Endothelial cell of umbilical vein (primary cell): ENCODE measurements around the gene NFATC2. TPM values are rescaled to one million over a fixed set of nuclear protein-coding genes. Genes with fewer than 3 reads are reported as not detected.
"Not testable (repeated sequence)": the region's sequence is repeated elsewhere in the genome, so short reads cannot be mapped to it uniquely, and the experiment has no call there.

Experiments used
- BruUV-seq: library from RNA; stranded (reverse); fragments of 400-500 nt; replicated peaks from 2 replicates; lab custom pipeline; 2021; lab: Mats Ljungman, UMichigan
- CTCF ChIA-PET: fragments of 300-600, 350-600 bp; sonication (Branson Sonifier 250); formaldehyde crosslinking; loops from one replicate; lab custom pipeline; 2021; ENCODE audit warnings: antibody characterized with exemption, inconsistent platforms; lab: Charles Lee
- POLR2A ChIA-PET: fragments of 300-600, 350-600 bp; sonication (Branson Sonifier 250); formaldehyde crosslinking; loops from one replicate; lab custom pipeline; 2021; ENCODE audit warnings: antibody characterized with exemption, inconsistent platforms; lab: Charles Lee
- DNase-seq: peaks from one replicate; pipeline ENCODE4 v3.0.0-alpha.2; 2011; ENCODE audit warnings: low read depth, low spot score
- FAIRE-seq: peaks from 2 replicates; lab custom pipeline; 2011; peaks lifted over from hg19 to GRCh38; lab: Jason Lieb, UNC
- H2AFZ ChIP-seq: 2 replicates; pipeline ENCODE4 v1.6.0; 2012; ENCODE audit warnings: low read depth, low read length, control low read depth, inconsistent platforms
- H3K27ac ChIP-seq: 2 replicates; pipeline ENCODE4 v1.5.1; 2011; ENCODE audit warnings: low read depth, mild to moderate bottlenecking, control low read depth, low read length, moderate library complexity; ENCODE audit not compliant: insufficient read depth
- H3K27me3 ChIP-seq, 2 experiments: 2 replicates each; pipeline versions ENCODE4 v1.6.0 to v1.6.1; 2011; ENCODE audit warnings: low read length in 2 of 2, mixed read lengths in 1 of 2; ENCODE audit not compliant: control insufficient read depth in 2 of 2, insufficient read depth in 2 of 2
- H3K36me3 ChIP-seq, 2 experiments: 2 replicates in 1 of 2; 3 replicates in 1 of 2; pipeline ENCODE4 v1.5.1; 2011; ENCODE audit warnings: low read length in 2 of 2, mild to moderate bottlenecking in 1 of 2, moderate library complexity in 1 of 2; ENCODE audit not compliant: control insufficient read depth in 2 of 2, insufficient read depth in 2 of 2; ENCODE audit errors: extremely low read depth in 1 of 2
- H3K4me1 ChIP-seq: 3 replicates; pipeline ENCODE4 v1.5.1; 2011; ENCODE audit warnings: mild to moderate bottlenecking, low read length; ENCODE audit not compliant: control insufficient read depth, insufficient read depth; ENCODE audit errors: extremely low read depth
- H3K4me2 ChIP-seq: 2 replicates; pipeline ENCODE4 v1.6.1; 2011; ENCODE audit warnings: low read length, control low read depth, mixed read lengths; ENCODE audit not compliant: insufficient read depth
- H3K4me3 ChIP-seq, 3 experiments: fragments of 200-600 bp in 1 of 3; sonication (generic), shearing (Covaris generic) in 1 of 3; replicated peaks in 1 of 3; 2 replicates each; pipeline ENCODE4 v1.5.1; 2011 to 2016; ENCODE audit warnings: control low read depth in 3 of 3, low read length in 3 of 3, mild to moderate bottlenecking in 2 of 3, inconsistent platforms in 1 of 3, low read depth in 1 of 3, moderate library complexity in 1 of 3; ENCODE audit not compliant: insufficient read depth in 1 of 3
- H3K79me2 ChIP-seq: 2 replicates; pipeline ENCODE4 v1.6.0; 2012; ENCODE audit warnings: low read length, inconsistent platforms; ENCODE audit not compliant: control insufficient read depth, insufficient read depth
- H3K9ac ChIP-seq: replicated peaks from 2 replicates; pipeline ENCODE3; 2011; ENCODE audit warnings: low read length, control low read depth; ENCODE audit not compliant: insufficient read depth; ENCODE audit errors: extremely low read depth
- H3K9me1 ChIP-seq: replicated peaks from 3 replicates; pipeline ENCODE4 v1.6.0; 2011; ENCODE audit warnings: mild to moderate bottlenecking, low read length; ENCODE audit not compliant: control insufficient read depth, insufficient read depth; ENCODE audit errors: extremely low read depth
- H3K9me3 ChIP-seq: replicated peaks from 2 replicates; pipeline ENCODE4 v1.5.1; 2012; ENCODE audit warnings: low read length, inconsistent platforms; ENCODE audit not compliant: control insufficient read depth, insufficient read depth
- H4K20me1 ChIP-seq: replicated peaks from 2 replicates; pipeline ENCODE3; 2011; ENCODE audit warnings: mild to moderate bottlenecking, low read length; ENCODE audit not compliant: control insufficient read depth, insufficient read depth; ENCODE audit errors: extremely low read depth
- CTCF ChIP-seq, 2 donors: IDR thresholded peaks; 1 replicate in 1 of 2; 2 replicates in 1 of 2; pipeline ENCODE4 v1.5.1; 2011; ENCODE audit warnings: low read length in 2 of 2, mild to moderate bottlenecking in 2 of 2, moderate library complexity in 2 of 2, control low read depth in 1 of 2, inconsistent platforms in 1 of 2, low read depth in 1 of 2; ENCODE audit not compliant: insufficient read depth in 1 of 2; ENCODE audit errors: extremely low read depth in 1 of 2
- GATA2 ChIP-seq: IDR thresholded peaks from 2 replicates; pipeline ENCODE4 v1.7.0; 2011; ENCODE audit warnings: low read depth, mild to moderate bottlenecking, moderate library complexity, mixed read lengths, low read length; ENCODE audit not compliant: insufficient read length, insufficient read depth
- JUN ChIP-seq: IDR thresholded peaks from 2 replicates; pipeline ENCODE4 v1.6.1; 2011; ENCODE audit warnings: borderline replicate concordance, low read depth; ENCODE audit not compliant: insufficient read length, insufficient read depth
- MYC ChIP-seq: IDR thresholded peaks from one replicate; pipeline ENCODE4 v1.6.1; 2011; ENCODE audit warnings: mild to moderate bottlenecking, low read depth, low read length
- POLR2A ChIP-seq: IDR thresholded peaks from 2 replicates; pipeline ENCODE4 v1.6.1; 2012; ENCODE audit warnings: low read depth, mild to moderate bottlenecking, control low read depth, low read length
- POLR2AphosphoS5 ChIP-seq: IDR thresholded peaks from 2 replicates; pipeline ENCODE4 v1.6.1; 2012; ENCODE audit warnings: low read depth, mild to moderate bottlenecking, control low read depth, low read length, moderate library complexity; ENCODE audit not compliant: insufficient read depth
- dilution Hi-C: fragments of 300-500 bp; cut with MboI; formaldehyde crosslinking; loops from one replicate; pipeline ENCODE4 v1.15.0; 2019; ENCODE audit warnings: low sequenced_read_pairs; ENCODE audit not compliant: extremely low pct_ligation_motif_present
- intact Hi-C: fragments of 100-400 bp; cut with micrococcal nuclease; formaldehyde crosslinking; loops from one replicate; pipeline ENCODE4 v1.10.0; 2022
- polyA plus RNA-seq, 4 experiments: library from polyadenylated mRNA; depleted of rRNA in 3 of 4; stranded (reverse) in 3 of 4; unstranded in 1 of 4; fragments of >200 nt; gene quantifications; 2 replicates each; pipeline versions ENCODE4 v1.2.1 to v1.2.3, GENCODE V29; 2011 to 2012; ENCODE audit warnings: missing spikeins in 1 of 4
- total RNA-seq: library from RNA; stranded (reverse); gene quantifications from 2 replicates; pipeline ENCODE4 v1.2.3, GENCODE V29; 2021

Gene NFATC2
- total and polyA plus RNA-seq, 2 donors (not counting 3 experiments of a cell fraction or from before 2014, with no cell fraction given), result 3.1 to 13.0 TPM

GRCh38 chr20:51480507-51481270, 61.8 kb downstream of the NFATC2 start:
- Histone ChIP-seq H3K27ac (no peak overlapping the region), H3K9me3 (no peaks in the 10 kb centered on the region), H3K36me3 (no peaks in the 10 kb centered on the region), H4K20me1 (no peaks in the 10 kb centered on the region), H3K4me3 (no peak overlapping the region), H3K9ac (no peak overlapping the region), H3K27me3 (no peaks in the 10 kb centered on the region), H3K79me2 (no peaks in the 10 kb centered on the region), H3K9me1 (no peaks in the 10 kb centered on the region), H2AFZ (no peak overlapping the region), H3K4me2 (no peak overlapping the region), H3K4me1 (no peaks in the 10 kb centered on the region)
- intact Hi-C loops (no loop called here), dilution Hi-C loops (no loop called here)
- no TSS peak for BruUV-seq
- DNase-seq (no peak), FAIRE-seq (no peak)
- no peak for TF ChIP-seq POLR2AphosphoS5
- TF ChIP-seq POLR2A, result no peak
- TF ChIP-seq CTCF (IDR thresholded peaks at IDR 0.05; ENCODE audit: extremely low read depth in 1 of 2, insufficient read depth in 1 of 2, low read depth in 1 of 2, low read length in 2 of 2), result no peak
- TF ChIP-seq GATA2, result no peak
- no peak for TF ChIP-seq MYC
- TF ChIP-seq JUN, result no peak
- CTCF ChIA-PET, result no interaction called here
- POLR2A ChIA-PET, result no interaction called here

GRCh38 chr20:51476106-51476505, 66.4 kb downstream of the NFATC2 start:
- DNase-seq, dilution Hi-C loops, H3K9ac ChIP-seq, H3K27me3 ChIP-seq, H2AFZ ChIP-seq, FAIRE-seq, H3K4me3 ChIP-seq, BruUV-seq, H3K9me3 ChIP-seq, intact Hi-C loops, H3K79me2 ChIP-seq, H4K20me1 ChIP-seq, H3K36me3 ChIP-seq, H3K4me2 ChIP-seq, H3K9me1 ChIP-seq, POLR2A ChIA-PET, H3K4me1 ChIP-seq, H3K27ac ChIP-seq: not testable (repeated sequence)
- CTCF ChIA-PET, result interaction anchor here (0.7 kb wide), 1 partner anchor 87 kb away, joined by 3 read pairs; no protein-coding TSS in a partner anchor
